ENCODE data around the gene CCR7.

DNA sequence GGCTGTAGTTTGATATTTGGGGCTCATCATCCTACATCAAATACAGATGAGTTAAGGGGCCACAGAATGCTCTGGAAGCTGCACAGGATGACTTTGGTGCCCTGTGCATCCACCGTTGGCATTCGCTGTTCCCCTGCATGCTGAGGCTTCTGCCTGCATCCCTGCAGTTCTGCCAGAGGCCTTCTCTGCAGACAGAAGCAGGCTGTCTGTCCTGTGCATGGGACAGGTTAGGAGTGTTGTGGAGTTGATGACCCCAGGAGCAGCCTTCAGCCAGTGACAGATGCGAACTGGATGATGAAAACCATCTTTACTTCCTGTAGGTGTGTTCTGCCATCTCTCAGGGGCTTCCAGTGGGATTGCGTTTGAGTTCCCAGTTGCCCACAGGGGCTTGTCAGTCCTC, 50.3 kb downstream of the CCR7 start:
- no peak for TF ChIP-seq EZH2 (IDR thresholded peaks at IDR 0.05; ENCODE audit: borderline replicate concordance, low read depth, low read length, poor library complexity, severe bottlenecking)
- TF ChIP-seq, protein P1, sequence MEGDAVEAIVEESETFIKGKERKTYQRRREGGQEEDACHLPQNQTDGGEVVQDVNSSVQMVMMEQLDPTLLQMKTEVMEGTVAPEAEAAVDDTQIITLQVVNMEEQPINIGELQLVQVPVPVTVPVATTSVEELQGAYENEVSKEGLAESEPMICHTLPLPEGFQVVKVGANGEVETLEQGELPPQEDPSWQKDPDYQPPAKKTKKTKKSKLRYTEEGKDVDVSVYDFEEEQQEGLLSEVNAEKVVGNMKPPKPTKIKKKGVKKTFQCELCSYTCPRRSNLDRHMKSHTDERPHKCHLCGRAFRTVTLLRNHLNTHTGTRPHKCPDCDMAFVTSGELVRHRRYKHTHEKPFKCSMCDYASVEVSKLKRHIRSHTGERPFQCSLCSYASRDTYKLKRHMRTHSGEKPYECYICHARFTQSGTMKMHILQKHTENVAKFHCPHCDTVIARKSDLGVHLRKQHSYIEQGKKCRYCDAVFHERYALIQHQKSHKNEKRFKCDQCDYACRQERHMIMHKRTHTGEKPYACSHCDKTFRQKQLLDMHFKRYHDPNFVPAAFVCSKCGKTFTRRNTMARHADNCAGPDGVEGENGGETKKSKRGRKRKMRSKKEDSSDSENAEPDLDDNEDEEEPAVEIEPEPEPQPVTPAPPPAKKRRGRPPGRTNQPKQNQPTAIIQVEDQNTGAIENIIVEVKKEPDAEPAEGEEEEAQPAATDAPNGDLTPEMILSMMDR (conservative IDR thresholded peaks at IDR 0.05; ENCODE audit: low read depth, low read length), result no peak
